GM23248 (cell line): Measurements from ENCODE around the gene VIPR2. TPM values are rescaled to one million over a fixed set of nuclear protein-coding genes. Genes with fewer than 3 reads are reported as not detected.
"Not testable (repeated sequence)": the region's sequence is repeated elsewhere in the genome, so short reads cannot be mapped to it uniquely, and the experiment has no call there.

Experiments used
- DNase-seq: peaks from one replicate; pipeline ENCODE4 v3.0.0-alpha.2; 2015
- H2AFZ ChIP-seq: fragments of 200-600 bp; sonication (generic); 2 replicates; pipeline ENCODE4 v1.6.1; 2016; ENCODE audit warnings: antibody characterized with exemption
- H3F3A ChIP-seq: fragments of 200-600 bp; sonication (generic); 2 replicates; pipeline ENCODE4 v1.6.1; 2016; ENCODE audit warnings: mild to moderate bottlenecking, antibody characterized with exemption, mixed run types; ENCODE audit not compliant: insufficient read depth
- H3K27ac ChIP-seq: fragments of 200-600 bp; sonication (generic); 2 replicates; pipeline ENCODE4 v1.5.1; 2016; ENCODE audit warnings: mild to moderate bottlenecking
- H3K27me3 ChIP-seq: fragments of 200-600 bp; sonication (generic); replicated peaks from 2 replicates; pipeline ENCODE4 v1.6.1; 2016; ENCODE audit warnings: mild to moderate bottlenecking; ENCODE audit not compliant: insufficient read depth
- H3K36me3 ChIP-seq: fragments of 200-600 bp; sonication (generic); 2 replicates; pipeline ENCODE4 v1.6.1; 2016; ENCODE audit warnings: low read depth, mild to moderate bottlenecking
- H3K4me1 ChIP-seq: fragments of 200-600 bp; sonication (generic); 2 replicates; pipeline ENCODE4 v1.6.1; 2016; ENCODE audit warnings: mild to moderate bottlenecking; ENCODE audit not compliant: insufficient read depth
- H3K4me2 ChIP-seq: fragments of 200-600 bp; sonication (generic); one replicate; pipeline ENCODE4 v1.6.1; 2016; ENCODE audit warnings: mild to moderate bottlenecking; ENCODE audit not compliant: unreplicated experiment
- H3K4me3 ChIP-seq: fragments of 200-600 bp; sonication (generic); 2 replicates; pipeline ENCODE4 v1.5.1; 2016; ENCODE audit warnings: mild to moderate bottlenecking
- H3K79me2 ChIP-seq: fragments of 200-600 bp; sonication (generic); 2 replicates; pipeline ENCODE4 v1.6.1; 2016; ENCODE audit warnings: mild to moderate bottlenecking; ENCODE audit not compliant: insufficient read depth
- H3K9ac ChIP-seq: fragments of 200-600 bp; sonication (generic); 2 replicates; pipeline ENCODE4 v1.6.1; 2016; ENCODE audit warnings: mild to moderate bottlenecking
- H3K9me2 ChIP-seq: fragments of 200-600 bp; sonication (generic); 2 replicates; pipeline ENCODE4 v1.6.1; 2016; ENCODE audit warnings: mixed run types, mild to moderate bottlenecking, moderate library complexity; ENCODE audit not compliant: insufficient read depth
- H3K9me3 ChIP-seq: fragments of 200-600 bp; sonication (generic); one replicate; pipeline ENCODE4 v1.6.1; 2017; ENCODE audit warnings: low read depth
- H4K20me1 ChIP-seq: fragments of 200-600 bp; sonication (generic); 2 replicates; pipeline ENCODE4 v1.6.0; 2016; ENCODE audit not compliant: insufficient read depth
- EZH2 ChIP-seq: fragments of 200-600 bp; sonication (generic); IDR thresholded peaks from 2 replicates; pipeline ENCODE4 v1.6.1; 2018; ENCODE audit warnings: antibody characterized with exemption, mild to moderate bottlenecking; ENCODE audit not compliant: insufficient read depth, poor library complexity, severe bottlenecking
- EZH2phosphoT487 ChIP-seq: fragments of 200-600 bp; sonication (generic); IDR thresholded peaks from 2 replicates; pipeline ENCODE4 v1.6.1; 2018; ENCODE audit warnings: antibody characterized with exemption, moderate library complexity, mild to moderate bottlenecking, low read depth; ENCODE audit not compliant: insufficient read depth
- WGBS, 2 experiments: methylation state at CpG; one replicate each; pipeline ENCODE4 v1.1.6; 2015 to 2017; ENCODE audit warnings: low lambda C conversion rate in 2 of 2, low coverage in 1 of 2; ENCODE audit errors: missing lambda C conversion rate in 2 of 2; 5-methylcytosine and 5-hydroxymethylcytosine counted together
- in situ Hi-C: fragments of 300-500 bp; cut with MboI; formaldehyde crosslinking; loops from 2 replicates; pipeline ENCODE4 v1.15.0; 2020
- polyA plus RNA-seq: library from polyadenylated mRNA; unstranded; fragments of >200 nt; fragmentation: Nextera tagmentation; extraction: Ambion mirVana; gene quantifications from 2 replicates; pipeline ENCODE4 v1.2.1, GENCODE V29; 2016
- total RNA-seq: library from RNA; depleted of rRNA; stranded (reverse); fragments of >200 nt; shearing (Covaris generic); gene quantifications from 2 replicates; pipeline ENCODE4 v1.2.3, GENCODE V29; 2014

VIPR2 gene
- total and polyA plus RNA-seq, 2 experiments from 2014 or later = not detected

DNA sequence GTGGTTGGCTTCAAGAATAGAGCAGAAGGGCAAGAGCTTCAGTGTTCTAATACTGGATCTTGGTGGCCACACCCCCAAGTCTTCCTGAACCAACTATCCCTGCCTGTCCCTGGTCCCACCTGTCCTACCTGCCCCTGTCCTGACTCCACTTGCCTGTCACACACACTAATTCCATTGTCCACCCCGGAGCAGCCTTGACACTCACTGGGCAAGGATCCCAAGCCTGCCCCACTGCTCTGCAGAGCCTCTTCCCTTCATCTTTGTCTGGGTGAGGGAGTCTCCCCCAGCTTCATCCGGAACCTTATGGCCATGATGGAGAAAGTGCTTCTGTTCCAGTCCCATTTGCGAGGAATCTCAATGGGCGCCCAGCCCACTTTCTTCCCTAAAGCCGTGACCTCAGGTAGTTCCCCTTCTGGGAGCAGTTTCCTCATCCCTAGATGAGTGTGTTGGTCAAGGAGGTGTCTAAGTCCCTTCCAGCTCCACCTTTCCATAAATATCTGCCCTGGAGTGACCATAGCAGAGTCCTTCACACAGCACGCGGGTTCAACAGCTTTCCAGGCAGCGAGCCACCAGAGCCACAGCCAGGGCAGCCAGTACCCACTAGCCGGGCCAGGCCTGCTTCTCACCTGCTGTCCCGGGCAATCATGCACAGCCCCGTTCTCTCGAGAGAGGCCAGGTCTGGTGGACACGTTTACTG is 61.5 kb downstream of the VIPR2 start:
- TF ChIP-seq EZH2phosphoT487 = no peak
- no peak for TF ChIP-seq EZH2
- H3K4me3 ChIP-seq = no peak overlapping the region
- no peaks in the 10 kb centered on the region for H3K9me3 ChIP-seq
- H2AFZ ChIP-seq = no peak overlapping the region
- H3K9ac ChIP-seq = no peak overlapping the region
- no peaks in the 10 kb centered on the region for H3K79me2 ChIP-seq
- no peak overlapping the region for H3K4me2 ChIP-seq
- in situ Hi-C loops = no loop called here
- no peaks in the 10 kb centered on the region for H3K9me2 ChIP-seq
- no peaks in the 10 kb centered on the region for H4K20me1 ChIP-seq
- no peaks in the 10 kb centered on the region for H3K27me3 ChIP-seq
- H3K4me1 ChIP-seq = no peaks in the 10 kb centered on the region
- H3K27ac ChIP-seq = no peak overlapping the region
- no peaks in the 10 kb centered on the region for H3K36me3 ChIP-seq
- 40 to 43% methylated on average over 13 of the region's 13 CpGs for WGBS, 2 experiments
- DNase-seq = no peak
- H3F3A ChIP-seq = no peaks in the 10 kb centered on the region

DNA sequence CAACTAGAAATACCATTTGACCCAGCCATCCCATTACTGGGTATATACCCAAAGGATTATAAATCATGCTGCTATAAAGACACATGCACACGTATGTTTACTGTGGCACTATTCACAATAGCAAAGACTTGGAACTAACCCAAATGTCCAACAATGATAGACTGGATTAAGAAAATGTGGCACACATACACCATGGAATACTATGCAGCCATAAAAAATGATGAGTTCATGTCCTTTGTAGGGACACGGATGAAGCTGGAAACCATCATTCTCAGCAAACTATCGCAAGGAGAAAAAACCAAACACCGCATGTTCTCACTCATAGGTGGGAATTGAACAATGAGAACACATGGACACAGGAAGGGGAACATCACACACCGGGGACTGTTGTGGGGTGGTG is 62.6 kb downstream of the VIPR2 start:
- H3F3A ChIP-seq, H3K79me2 ChIP-seq, H3K4me3 ChIP-seq, DNase-seq, H3K9ac ChIP-seq, H3K27ac ChIP-seq, H3K9me2 ChIP-seq, H3K4me2 ChIP-seq, H2AFZ ChIP-seq, H3K27me3 ChIP-seq, H4K20me1 ChIP-seq, in situ Hi-C loops, H3K36me3 ChIP-seq, H3K4me1 ChIP-seq, H3K9me3 ChIP-seq: not testable (repeated sequence)
- WGBS, 2 experiments = 25 to 27% methylated on average over 2 to 5 of the region's 5 CpGs

DNA sequence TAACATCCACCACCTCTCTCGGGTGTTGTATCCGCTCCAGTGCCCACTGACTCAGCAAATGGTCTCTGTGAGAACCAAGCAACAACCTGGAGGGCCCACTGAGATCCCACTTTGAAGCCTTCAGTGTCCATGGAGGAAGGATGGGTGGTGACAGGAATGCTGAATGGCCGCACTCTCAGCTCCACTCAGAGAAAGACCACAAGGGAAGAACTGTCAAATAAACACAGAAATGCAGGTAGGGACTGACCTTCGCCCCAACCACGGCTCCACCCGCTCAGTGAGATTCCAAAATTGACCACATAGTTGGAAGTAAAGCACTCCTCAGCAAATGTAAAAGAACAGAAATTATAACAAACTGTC is 65.8 kb downstream of the VIPR2 start:
- no peaks in the 10 kb centered on the region for H3F3A ChIP-seq
- no peaks in the 10 kb centered on the region for H3K36me3 ChIP-seq
- no peaks in the 10 kb centered on the region for H4K20me1 ChIP-seq
- H3K4me1 ChIP-seq = no peaks in the 10 kb centered on the region
- H3K4me2 ChIP-seq = no peak overlapping the region
- H3K27ac ChIP-seq = no peak overlapping the region
- in situ Hi-C loops = no loop called here
- H3K9ac ChIP-seq = no peak overlapping the region
- 23 to 28% methylated on average over 6 of the region's 6 CpGs for WGBS, 2 experiments
- no peak for DNase-seq
- no peaks in the 10 kb centered on the region for H3K9me3 ChIP-seq
- no peaks in the 10 kb centered on the region for H3K79me2 ChIP-seq
- no peak overlapping the region for H2AFZ ChIP-seq
- no peak for TF ChIP-seq EZH2phosphoT487
- TF ChIP-seq EZH2 = no peak
- no peaks in the 10 kb centered on the region for H3K27me3 ChIP-seq
- no peak overlapping the region for H3K4me3 ChIP-seq
- no peaks in the 10 kb centered on the region for H3K9me2 ChIP-seq

DNA sequence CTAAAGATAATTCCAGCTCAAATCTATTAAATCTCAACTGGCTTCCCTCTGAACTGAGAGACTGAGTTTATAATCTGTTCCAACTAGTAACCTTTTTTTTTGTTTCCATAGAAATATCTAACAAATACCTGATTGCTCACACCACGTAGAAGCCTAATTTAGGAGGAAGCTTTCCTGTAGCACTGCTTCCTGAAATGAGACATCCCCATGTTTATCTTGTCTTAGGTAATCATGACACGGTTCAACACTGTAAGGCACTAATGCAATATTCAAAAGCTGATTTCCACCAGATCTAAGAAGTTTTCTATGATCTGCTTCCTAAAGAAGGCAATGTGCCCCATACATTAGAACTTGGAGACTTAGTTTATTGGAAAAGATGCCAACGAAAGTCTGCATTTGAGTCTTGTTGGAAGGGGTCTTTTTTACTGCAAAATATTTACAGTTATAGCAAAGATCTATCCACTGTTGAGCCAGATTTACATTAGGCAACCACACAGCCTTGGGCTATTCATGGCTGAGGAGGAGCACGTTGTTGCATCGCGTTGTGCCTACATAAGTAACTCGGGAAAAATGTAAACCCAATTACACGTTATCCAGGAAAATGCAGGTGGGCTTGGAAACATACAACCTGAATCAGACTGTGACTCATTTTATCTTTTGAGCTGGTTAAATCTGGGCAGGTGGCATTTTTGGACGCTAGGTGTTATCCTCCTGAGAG is 66.3 kb downstream of the VIPR2 start:
- no peaks in the 10 kb centered on the region for H3K27me3 ChIP-seq
- no peak for DNase-seq
- no peaks in the 10 kb centered on the region for H3K9me3 ChIP-seq
- TF ChIP-seq EZH2phosphoT487 = no peak
- no peak for TF ChIP-seq EZH2
- H3K4me1 ChIP-seq = no peaks in the 10 kb centered on the region
- H2AFZ ChIP-seq = no peak overlapping the region
- in situ Hi-C loops = no loop called here
- H3K79me2 ChIP-seq = no peaks in the 10 kb centered on the region
- H3K9ac ChIP-seq = no peak overlapping the region
- H3F3A ChIP-seq = no peaks in the 10 kb centered on the region
- H3K9me2 ChIP-seq = no peaks in the 10 kb centered on the region
- no peak overlapping the region for H3K4me3 ChIP-seq
- no peak overlapping the region for H3K27ac ChIP-seq
- H4K20me1 ChIP-seq = no peaks in the 10 kb centered on the region
- no peaks in the 10 kb centered on the region for H3K36me3 ChIP-seq
- H3K4me2 ChIP-seq = no peak overlapping the region
- 32 to 38% methylated on average over 9 of the region's 9 CpGs for WGBS, 2 experiments

DNA sequence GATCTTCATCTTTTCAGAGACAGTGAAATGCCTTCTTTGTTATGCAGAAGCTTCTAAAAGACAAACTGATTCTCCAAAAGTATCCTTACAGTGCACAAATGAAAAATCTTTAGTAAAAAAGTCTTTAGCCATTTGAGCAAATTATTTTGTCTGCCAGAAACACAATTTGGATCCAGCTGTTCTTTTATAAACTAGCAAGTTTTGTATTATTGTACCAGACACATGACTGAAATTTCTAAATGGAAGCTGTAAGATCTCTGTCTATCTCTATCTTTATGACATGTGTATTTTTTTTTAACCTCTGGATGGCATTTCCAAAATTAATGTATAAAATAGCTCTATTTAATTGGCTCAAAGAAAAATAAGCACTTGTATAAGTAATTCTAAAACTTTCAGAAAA is 68.3 kb downstream of the VIPR2 start:
- no peaks in the 10 kb centered on the region for H3K36me3 ChIP-seq
- H3K9me2 ChIP-seq = no peaks in the 10 kb centered on the region
- H3F3A ChIP-seq = no peaks in the 10 kb centered on the region
- H2AFZ ChIP-seq = no peak overlapping the region
- H3K9me3 ChIP-seq = no peaks in the 10 kb centered on the region
- no peak overlapping the region for H3K9ac ChIP-seq
- H3K4me3 ChIP-seq = no peak overlapping the region
- no peaks in the 10 kb centered on the region for H3K27me3 ChIP-seq
- TF ChIP-seq EZH2 (no peak), EZH2phosphoT487 (no peak)
- H3K4me1 ChIP-seq = no peaks in the 10 kb centered on the region
- H3K4me2 ChIP-seq = no peak overlapping the region
- H4K20me1 ChIP-seq = no peaks in the 10 kb centered on the region
- H3K27ac ChIP-seq = no peak overlapping the region
- H3K79me2 ChIP-seq = no peaks in the 10 kb centered on the region
- no peak for DNase-seq
- in situ Hi-C loops = no loop called here
